Upper lobe of right lung (tissue), 1 donor: ENCODE data around the gene AP3S2. TPM values are rescaled to one million over a fixed set of nuclear protein-coding genes. Genes with fewer than 3 reads are reported as not detected.
A peak's percentile ranks its signal among the peaks of the same experiment; 100 is the strongest.

Experiments used
- ATAC-seq: fragments of 200-7000 bp; cut with Tn5 transposase; one replicate; pipeline ENCODE4 v1.9.1; 2020; ENCODE audit warnings: mild to moderate bottlenecking, moderate library complexity
- DNase-seq: peaks from one replicate; pipeline ENCODE4 v3.0.0-alpha.2; 2020
- H3K27ac ChIP-seq: fragments of 200-600 bp; one replicate; pipeline ENCODE4 v1.8.0; 2022
- H3K27me3 ChIP-seq: fragments of 200-600 bp; one replicate; pipeline ENCODE4 v1.8.0; 2022; ENCODE audit warnings: mild to moderate bottlenecking
- H3K36me3 ChIP-seq: fragments of 200-600 bp; one replicate; pipeline ENCODE4 v1.8.0; 2022
- H3K4me1 ChIP-seq: fragments of 200-600 bp; one replicate; pipeline ENCODE4 v1.8.0; 2022
- H3K4me3 ChIP-seq: fragments of 200-600 bp; one replicate; pipeline ENCODE4 v1.8.0; 2022; ENCODE audit warnings: mild to moderate bottlenecking
- H3K9me3 ChIP-seq: fragments of 200-600 bp; one replicate; pipeline ENCODE4 v1.8.0; 2022
- intact Hi-C: fragments of 100-400 bp; cut with DNase I; formaldehyde crosslinking; loops from one replicate; pipeline ENCODE4 v1.11.0; 2022
- total RNA-seq: library from RNA; stranded (reverse); fragmentation: NEBNext Ultra II Directional; extraction: Animal tissue kit (Norgen Biotek cat#: 25700); gene quantifications from one replicate; pipeline ENCODE4 v1.2.1, GENCODE V29; 2021
- TF ChIP-seq, protein P1 (sequence below): fragments of 200-600 bp; IDR thresholded peaks from one replicate; pipeline ENCODE4 v1.8.0; 2022; ENCODE audit warnings: antibody characterized with exemption
- donor health status: DM: no; HTN: yes; CAD: no; lungs with severe emphysema.

Gene AP3S2
- total RNA-seq, 1 donor from 2014 or later, result 32.1 TPM

- Histone ChIP-seq H3K27ac (no peak overlapping the region), H3K4me1 (peaks cover 22% of the 10 kb centered on the region), H3K4me3 (no peak overlapping the region), H3K27me3 (no peaks in the 10 kb centered on the region), H3K9me3 (no peaks in the 10 kb centered on the region), H3K36me3 (peaks cover 8% of the 10 kb centered on the region)
- no peak for ATAC-seq
- TF ChIP-seq, protein P1, sequence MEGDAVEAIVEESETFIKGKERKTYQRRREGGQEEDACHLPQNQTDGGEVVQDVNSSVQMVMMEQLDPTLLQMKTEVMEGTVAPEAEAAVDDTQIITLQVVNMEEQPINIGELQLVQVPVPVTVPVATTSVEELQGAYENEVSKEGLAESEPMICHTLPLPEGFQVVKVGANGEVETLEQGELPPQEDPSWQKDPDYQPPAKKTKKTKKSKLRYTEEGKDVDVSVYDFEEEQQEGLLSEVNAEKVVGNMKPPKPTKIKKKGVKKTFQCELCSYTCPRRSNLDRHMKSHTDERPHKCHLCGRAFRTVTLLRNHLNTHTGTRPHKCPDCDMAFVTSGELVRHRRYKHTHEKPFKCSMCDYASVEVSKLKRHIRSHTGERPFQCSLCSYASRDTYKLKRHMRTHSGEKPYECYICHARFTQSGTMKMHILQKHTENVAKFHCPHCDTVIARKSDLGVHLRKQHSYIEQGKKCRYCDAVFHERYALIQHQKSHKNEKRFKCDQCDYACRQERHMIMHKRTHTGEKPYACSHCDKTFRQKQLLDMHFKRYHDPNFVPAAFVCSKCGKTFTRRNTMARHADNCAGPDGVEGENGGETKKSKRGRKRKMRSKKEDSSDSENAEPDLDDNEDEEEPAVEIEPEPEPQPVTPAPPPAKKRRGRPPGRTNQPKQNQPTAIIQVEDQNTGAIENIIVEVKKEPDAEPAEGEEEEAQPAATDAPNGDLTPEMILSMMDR, result no peak
- DNase-seq, result no peak
- intact Hi-C loops, result no loop called here
Observed at GRCh38 chr15:89841962-89842361, 51.8 kb downstream of the AP3S2 start.

DNA sequence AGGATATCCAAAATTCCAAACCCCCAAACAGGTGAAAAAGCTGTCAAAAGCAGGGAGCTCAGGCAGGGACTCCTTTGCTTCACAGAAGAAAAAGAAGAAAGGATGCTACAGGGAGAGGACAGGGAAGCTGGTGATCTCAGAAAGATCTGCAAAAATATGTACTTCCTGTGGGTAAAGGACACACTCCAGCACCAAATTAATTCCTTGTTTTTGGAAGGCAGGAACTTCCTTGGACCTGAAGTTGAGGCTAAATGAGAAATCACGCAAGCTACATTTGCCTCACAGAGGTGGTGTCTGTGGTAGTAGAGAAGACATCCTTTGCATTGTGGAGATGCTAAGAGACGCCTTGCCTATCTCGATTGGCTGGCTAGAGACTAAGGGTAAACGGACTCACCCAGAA, 52.5 kb downstream of the AP3S2 start:
- no peak overlapping the region for H3K27ac ChIP-seq
- no peaks in the 10 kb centered on the region for H3K9me3 ChIP-seq
- DNase-seq, result no peak
- no peak overlapping the region for H3K4me3 ChIP-seq
- H3K4me1 ChIP-seq, result peaks cover 25% of the 10 kb centered on the region
- no peaks in the 10 kb centered on the region for H3K27me3 ChIP-seq
- TF ChIP-seq, protein P1, result no peak
- peaks cover 8% of the 10 kb centered on the region for H3K36me3 ChIP-seq
- no peak for ATAC-seq
- intact Hi-C loops, result no loop called here

- Histone ChIP-seq H3K36me3 (peaks cover 19% of the 10 kb centered on the region), H3K27me3 (no peaks in the 10 kb centered on the region), H3K4me1 (peaks cover 26% of the 10 kb centered on the region), H3K27ac (no peak overlapping the region), H3K4me3 (no peak overlapping the region), H3K9me3 (no peaks in the 10 kb centered on the region)
- TF ChIP-seq, protein P1, result no peak
- intact Hi-C loops, result no loop called here
- DNase-seq (no peak), ATAC-seq (no peak)
Observed at GRCh38 chr15:89839167-89839810, 54.5 kb downstream of the AP3S2 start.

DNA sequence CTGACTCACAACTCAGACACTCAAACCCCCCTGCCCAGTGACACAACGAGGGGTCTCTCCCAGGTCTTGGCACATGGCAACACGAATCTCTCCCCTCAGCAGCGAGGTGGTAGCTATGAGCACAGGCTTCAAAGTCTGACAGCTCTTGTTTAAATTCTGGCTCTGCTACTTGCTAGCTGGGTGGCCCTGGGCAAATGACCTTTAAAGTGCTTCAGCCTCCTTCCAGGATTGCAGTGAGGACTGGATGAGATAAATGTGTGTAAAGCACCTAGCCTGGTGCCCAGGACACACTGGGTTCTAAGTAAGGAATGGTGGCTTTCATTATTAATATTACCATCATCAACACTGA, 56.0 kb downstream of the AP3S2 start:
- TF ChIP-seq, protein P1, result no peak
- H3K4me1 ChIP-seq, result peaks cover 26% of the 10 kb centered on the region
- ATAC-seq (no peak), DNase-seq (no peak)
- H3K27me3 ChIP-seq, result no peaks in the 10 kb centered on the region
- peaks cover 33% of the 10 kb centered on the region for H3K36me3 ChIP-seq
- no peak overlapping the region for H3K4me3 ChIP-seq
- H3K9me3 ChIP-seq, result no peaks in the 10 kb centered on the region
- H3K27ac ChIP-seq, result peak overlapping the region; percentile 77
- intact Hi-C loops, result no loop called here

DNA sequence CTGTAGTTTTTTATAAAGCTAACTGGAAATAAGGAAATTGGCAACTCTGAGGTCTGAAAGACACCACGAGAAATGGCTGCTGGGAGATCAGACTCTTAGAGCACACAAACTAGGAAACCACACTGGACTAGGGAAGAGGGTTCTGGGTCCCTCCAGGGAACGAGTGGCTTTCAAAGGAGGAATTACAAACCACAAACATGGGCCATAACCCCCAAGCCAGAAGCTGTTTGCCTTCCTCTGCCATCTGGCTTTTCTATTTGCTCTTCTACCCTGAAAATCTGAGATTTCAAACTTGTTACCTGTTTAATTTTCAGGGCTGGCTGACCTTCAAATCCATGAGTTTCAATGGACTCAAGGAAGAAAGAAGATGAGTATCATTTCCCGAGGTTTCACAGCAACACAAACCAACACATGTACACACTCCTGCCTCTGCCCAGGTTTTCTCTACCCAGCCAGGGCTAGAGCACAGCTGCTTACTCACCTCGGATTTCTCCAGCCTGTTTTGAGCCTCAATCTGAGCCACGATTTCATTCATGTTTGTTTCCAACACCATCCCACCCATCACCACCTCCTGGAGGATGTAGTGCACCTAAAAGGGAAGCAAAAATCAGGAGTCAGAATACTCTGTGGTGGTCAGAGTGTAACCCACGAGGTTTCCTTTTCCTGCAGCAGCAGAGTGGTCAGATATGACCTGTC, 56.5 kb downstream of the AP3S2 start:
- peak overlapping the region; percentile 77 for H3K27ac ChIP-seq
- H3K4me1 ChIP-seq, result peaks cover 26% of the 10 kb centered on the region
- TF ChIP-seq, protein P1, result no peak
- peaks cover 33% of the 10 kb centered on the region for H3K36me3 ChIP-seq
- H3K4me3 ChIP-seq, result no peak overlapping the region
- no peaks in the 10 kb centered on the region for H3K9me3 ChIP-seq
- H3K27me3 ChIP-seq, result no peaks in the 10 kb centered on the region
- ATAC-seq, result peak; percentile 63
- DNase-seq, result no peak
- intact Hi-C loops, result no loop called here
